Measurements from ENCODE around the gene BEST2. TPM values are rescaled to one million over a fixed set of nuclear protein-coding genes. Genes with fewer than 3 reads are reported as not detected.
A peak's percentile ranks its signal among the peaks of the same experiment; 100 is the strongest.
"Not testable (repeated sequence)": the region's sequence is repeated elsewhere in the genome, so short reads cannot be mapped to it uniquely, and the experiment has no call there.

BEST2 gene
- total RNA-seq: 0.11 TPM in 1 of 2 replicates, not detected in the other

- no peak within 1 kb of the TSS for H3K27ac Mint-ChIP-seq
- intact Hi-C loops (cut with micrococcal nuclease): no loop called here
- peaks cover 19% of the 10 kb centered on the region for H3K36me3 Mint-ChIP-seq (ENCODE audit: low read depth)
- no peak for DNase-seq (ENCODE audit: low spot score)
- H3K27me3 Mint-ChIP-seq (ENCODE audit: low read depth): peaks cover 10% of the 10 kb centered on the region
- H3K9me3 Mint-ChIP-seq: peaks cover 11% of the 10 kb centered on the region
- peaks cover 3% of the 10 kb centered on the region for H3K4me1 Mint-ChIP-seq (ENCODE audit: low read depth)
- no peak within 1 kb of the TSS for H3K4me3 Mint-ChIP-seq (ENCODE audit: low read depth)
Measured at GRCh38 chr19:12751635-12752034, at the start of gene BEST2. Gene BEST2 (plus strand): TSS chr19:12751791. CDS start chr19:12752593, 802 bp downstream.

- Mint-ChIP-seq H3K27ac (no peak overlapping the region), H3K36me3 (ENCODE audit: low read depth) (peaks cover 57% of the 10 kb centered on the region)
Measured at GRCh38 chr19:12703046-12703445, 48.5 kb upstream of the BEST2 start.

GRCh38 chr19:12705169-12705568, 46.4 kb upstream of the BEST2 start:
- H3K36me3 Mint-ChIP-seq (ENCODE audit: low read depth): peaks cover 61% of the 10 kb centered on the region
- DNase-seq (ENCODE audit: low spot score): no peak
- intact Hi-C loops (cut with micrococcal nuclease): no loop called here
- no peak overlapping the region for H3K27ac Mint-ChIP-seq
- H3K9me3 Mint-ChIP-seq: no peaks in the 10 kb centered on the region
- no peaks in the 10 kb centered on the region for H3K27me3 Mint-ChIP-seq (ENCODE audit: low read depth)
- no peaks in the 10 kb centered on the region for H3K4me1 Mint-ChIP-seq (ENCODE audit: low read depth)
- H3K4me3 Mint-ChIP-seq (ENCODE audit: low read depth): no peak overlapping the region

More at GRCh38 chr19:12703046-12703445, 48.5 kb upstream of the BEST2 start:
- no peaks in the 10 kb centered on the region for H3K27me3 Mint-ChIP-seq (ENCODE audit: low read depth)
- no peaks in the 10 kb centered on the region for H3K9me3 Mint-ChIP-seq
- H3K4me1 Mint-ChIP-seq (ENCODE audit: low read depth): peaks cover 2% of the 10 kb centered on the region
- no peak for DNase-seq (ENCODE audit: low spot score)
- H3K4me3 Mint-ChIP-seq (ENCODE audit: low read depth): no peak overlapping the region
- intact Hi-C loops (cut with micrococcal nuclease): no loop called here

- DNase-seq (ENCODE audit: low spot score): no peak
Measured at GRCh38 chr19:12705654-12706331, 45.8 kb upstream of the BEST2 start.

GRCh38 chr19:12706332-12706718, 45.3 kb upstream of the BEST2 start:
- Mint-ChIP-seq H3K9me3 (no peaks in the 10 kb centered on the region), H3K27me3 (ENCODE audit: low read depth) (no peaks in the 10 kb centered on the region), H3K4me1 (ENCODE audit: low read depth) (no peaks in the 10 kb centered on the region), H3K4me3 (ENCODE audit: low read depth) (no peak overlapping the region), H3K36me3 (ENCODE audit: low read depth) (peaks cover 65% of the 10 kb centered on the region), H3K27ac (no peak overlapping the region)
- DNase-seq (ENCODE audit: low spot score): no peak
- intact Hi-C loops (cut with micrococcal nuclease): no loop called here

More at GRCh38 chr19:12705654-12706331, 45.8 kb upstream of the BEST2 start:
- Mint-ChIP-seq H3K27me3 (ENCODE audit: low read depth) (no peaks in the 10 kb centered on the region), H3K9me3 (no peaks in the 10 kb centered on the region), H3K4me3 (ENCODE audit: low read depth) (no peak overlapping the region), H3K4me1 (ENCODE audit: low read depth) (no peaks in the 10 kb centered on the region), H3K27ac (no peak overlapping the region), H3K36me3 (ENCODE audit: low read depth) (peaks cover 65% of the 10 kb centered on the region)
- intact Hi-C loops (cut with micrococcal nuclease): no loop called here

- Mint-ChIP-seq H3K27me3 (ENCODE audit: low read depth) (no peaks in the 10 kb centered on the region), H3K4me3 (ENCODE audit: low read depth) (no peak overlapping the region), H3K36me3 (ENCODE audit: low read depth) (peaks cover 69% of the 10 kb centered on the region), H3K27ac (no peak overlapping the region), H3K9me3 (no peaks in the 10 kb centered on the region), H3K4me1 (ENCODE audit: low read depth) (no peaks in the 10 kb centered on the region)
- no peak for DNase-seq (ENCODE audit: low spot score)
- intact Hi-C loops (cut with micrococcal nuclease): no loop called here
Measured at GRCh38 chr19:12708641-12709040, 43.0 kb upstream of the BEST2 start.

GRCh38 chr19:12711187-12711586, 40.4 kb upstream of the BEST2 start:
- Mint-ChIP-seq H3K4me3 (ENCODE audit: low read depth) (no peak overlapping the region), H3K36me3 (ENCODE audit: low read depth) (peaks cover 70% of the 10 kb centered on the region), H3K9me3 (no peaks in the 10 kb centered on the region), H3K27me3 (ENCODE audit: low read depth) (no peaks in the 10 kb centered on the region), H3K4me1 (ENCODE audit: low read depth) (no peaks in the 10 kb centered on the region), H3K27ac (no peak overlapping the region)
- DNase-seq (ENCODE audit: low spot score): no peak
- intact Hi-C loops (cut with micrococcal nuclease): no loop called here

GRCh38 chr19:12712077-12712476, 39.5 kb upstream of the BEST2 start:
- DNase-seq (ENCODE audit: low spot score); intact Hi-C loops (cut with micrococcal nuclease); H3K27ac Mint-ChIP-seq; H3K27me3 Mint-ChIP-seq (ENCODE audit: low read depth); H3K9me3 Mint-ChIP-seq; H3K4me1 Mint-ChIP-seq (ENCODE audit: low read depth); H3K4me3 Mint-ChIP-seq (ENCODE audit: low read depth): not testable (repeated sequence)
- peaks cover 70% of the 10 kb centered on the region for H3K36me3 Mint-ChIP-seq (ENCODE audit: low read depth)

- intact Hi-C loops (cut with micrococcal nuclease); H3K27me3 Mint-ChIP-seq (ENCODE audit: low read depth); H3K27ac Mint-ChIP-seq; H3K9me3 Mint-ChIP-seq; DNase-seq (ENCODE audit: low spot score); H3K4me1 Mint-ChIP-seq (ENCODE audit: low read depth); H3K4me3 Mint-ChIP-seq (ENCODE audit: low read depth): not testable (repeated sequence)
- peaks cover 69% of the 10 kb centered on the region for H3K36me3 Mint-ChIP-seq (ENCODE audit: low read depth)
Measured at GRCh38 chr19:12713304-12713703, 38.3 kb upstream of the BEST2 start.

GRCh38 chr19:12715102-12715501, 36.5 kb upstream of the BEST2 start:
- Mint-ChIP-seq H3K27ac (no peak overlapping the region), H3K27me3 (ENCODE audit: low read depth) (no peaks in the 10 kb centered on the region), H3K4me1 (ENCODE audit: low read depth) (no peaks in the 10 kb centered on the region), H3K9me3 (no peaks in the 10 kb centered on the region), H3K4me3 (ENCODE audit: low read depth) (no peak overlapping the region), H3K36me3 (ENCODE audit: low read depth) (peaks cover 73% of the 10 kb centered on the region)
- intact Hi-C loops (cut with micrococcal nuclease): no loop called here
- no peak for DNase-seq (ENCODE audit: low spot score)

GRCh38 chr19:12715929-12716328, 35.7 kb upstream of the BEST2 start:
- Mint-ChIP-seq H3K27me3 (ENCODE audit: low read depth) (no peaks in the 10 kb centered on the region), H3K27ac (no peak overlapping the region), H3K4me3 (ENCODE audit: low read depth) (no peak overlapping the region), H3K36me3 (ENCODE audit: low read depth) (peaks cover 71% of the 10 kb centered on the region), H3K4me1 (ENCODE audit: low read depth) (peaks cover 5% of the 10 kb centered on the region), H3K9me3 (no peaks in the 10 kb centered on the region)
- no peak for DNase-seq (ENCODE audit: low spot score)
- intact Hi-C loops (cut with micrococcal nuclease): no loop called here

- Mint-ChIP-seq H3K4me1 (ENCODE audit: low read depth) (peaks cover 17% of the 10 kb centered on the region), H3K4me3 (ENCODE audit: low read depth) (peak overlapping the region; percentile 84), H3K9me3 (no peaks in the 10 kb centered on the region), H3K27ac (peak overlapping the region; percentile 89), H3K36me3 (ENCODE audit: low read depth) (peaks cover 56% of the 10 kb centered on the region), H3K27me3 (ENCODE audit: low read depth) (no peaks in the 10 kb centered on the region)
- intact Hi-C loops (cut with micrococcal nuclease): loop anchor here (5.0 kb wide), 2 partner anchors 108 to 1628 kb away; partner anchors contain the start of genes ZNF490 and ZNF791
- no peak for DNase-seq (ENCODE audit: low spot score)
Measured at GRCh38 chr19:12720296-12720695, 31.3 kb upstream of the BEST2 start.

GRCh38 chr19:12720851-12721655, 30.5 kb upstream of the BEST2 start:
- Mint-ChIP-seq H3K4me3 (ENCODE audit: low read depth) (peak overlapping the region; percentile 93), H3K9me3 (no peaks in the 10 kb centered on the region), H3K4me1 (ENCODE audit: low read depth) (peaks cover 17% of the 10 kb centered on the region), H3K27me3 (ENCODE audit: low read depth) (no peaks in the 10 kb centered on the region), H3K36me3 (ENCODE audit: low read depth) (peaks cover 50% of the 10 kb centered on the region), H3K27ac (peak overlapping the region; percentile 89)
- intact Hi-C loops (cut with micrococcal nuclease): loop anchor here (5.0 kb wide), 2 partner anchors 109 to 1629 kb away; partner anchors contain the start of genes ZNF490 and ZNF791
- DNase-seq (ENCODE audit: low spot score): no peak

All from activated T-helper 2 cell treated with anti-CD3 and anti-CD28 coated beads, Interferon-gamma antibody, Interleukin-2, Interleukin-4, amounts not matched to agents 10 μg/mL and 5 μg/mL and 100 μg/mL, durations not matched to agents 14 hours and 24 hours and 36 hours (primary cell).